T-helper 2 cell treated with Interferon-gamma antibody and Interleukin-4, amounts not matched to agents 100 ng/mL and 5 ng/mL, for 36 hours (primary cell): Measurements from ENCODE around the gene RGSL1. TPM values are rescaled to one million over a fixed set of nuclear protein-coding genes. Genes with fewer than 3 reads are reported as not detected.
"Not testable (repeated sequence)": the region's sequence is repeated elsewhere in the genome, so short reads cannot be mapped to it uniquely, and the experiment has no call there.

Source experiments
- intact Hi-C: fragments of 100-400 bp; cut with micrococcal nuclease; formaldehyde crosslinking; loops from one replicate; pipeline ENCODE4 v1.15.1; 2023
- total RNA-seq: library from RNA; stranded (reverse); gene quantifications from 2 replicates; pipeline ENCODE4 v1.2.3, GENCODE V29; 2022

The RGSL1 gene
- total RNA-seq, 1 donor from 2014 or later, result not detected

DNA sequence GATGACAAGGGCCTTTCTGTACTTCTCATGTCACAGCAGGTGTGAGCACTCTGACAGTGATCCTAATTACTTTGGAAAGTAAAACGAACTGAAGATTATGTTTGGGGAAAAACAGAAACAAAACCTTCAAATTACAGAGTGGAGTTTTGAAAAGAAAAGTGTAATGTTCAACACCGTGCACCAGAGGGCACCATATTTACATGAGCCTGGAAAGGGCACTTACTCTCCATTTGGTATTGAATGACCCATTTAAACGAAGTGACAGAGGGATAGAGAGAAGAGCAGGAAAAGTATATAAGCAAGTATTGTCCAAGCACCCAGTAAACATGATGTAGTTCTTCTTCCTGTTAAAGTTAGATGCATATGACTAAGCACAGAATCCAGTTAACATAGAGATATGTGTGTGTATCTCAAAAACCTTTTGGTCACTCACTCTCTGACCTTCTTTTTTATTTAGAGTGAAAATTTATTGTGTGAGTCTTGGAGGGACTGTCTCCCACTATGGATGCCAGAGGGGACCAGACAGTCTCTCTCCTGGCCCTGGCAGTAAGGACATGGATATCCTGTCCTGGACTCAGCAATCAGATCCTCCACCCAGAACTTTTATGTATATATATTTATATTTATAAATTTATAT, 3.8 kb upstream of the RGSL1 start:
- intact Hi-C loops, result loop anchor here (1.0 to 5.0 kb wide), 2 partner anchors 156 to 340 kb away; partner anchors contain the start of gene RGS16

GRCh38 chr1:182447124-182447523, 2.8 kb upstream of the RGSL1 start:
- intact Hi-C loops, result loop anchor here (5.0 kb wide), 1 partner anchor 155 kb away; the partner anchor contains the start of gene RGS16

- intact Hi-C loops, result loop anchor here (5.0 kb wide), 1 partner anchor 155 kb away; the partner anchor contains the start of gene RGS16
Observed at GRCh38 chr1:182447660-182448059, 2.3 kb upstream of the RGSL1 start.

GRCh38 chr1:182453631-182454030, 3.7 kb downstream of the RGSL1 start:
- intact Hi-C loops, result no loop called here

DNA sequence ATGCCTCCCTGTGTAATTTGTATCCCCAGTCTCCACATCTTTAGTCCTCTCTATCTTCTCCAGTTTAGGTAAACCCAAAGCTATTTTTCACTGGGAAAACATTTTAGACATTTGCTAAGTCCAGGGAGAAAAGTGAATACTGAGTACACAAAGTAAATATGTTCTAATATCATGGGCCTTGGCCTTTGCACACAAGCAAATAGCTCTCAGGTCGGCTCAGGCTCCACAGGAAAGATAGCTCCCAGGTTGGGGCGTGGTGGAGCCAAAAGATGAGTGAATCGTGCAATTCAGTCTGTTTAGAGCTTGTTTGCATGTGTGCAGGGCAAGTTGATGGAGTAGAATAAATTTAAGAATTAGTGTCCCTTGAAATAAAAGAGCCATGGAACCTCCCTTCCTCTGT, 7.9 kb downstream of the RGSL1 start:
- intact Hi-C loops, result no loop called here

DNA sequence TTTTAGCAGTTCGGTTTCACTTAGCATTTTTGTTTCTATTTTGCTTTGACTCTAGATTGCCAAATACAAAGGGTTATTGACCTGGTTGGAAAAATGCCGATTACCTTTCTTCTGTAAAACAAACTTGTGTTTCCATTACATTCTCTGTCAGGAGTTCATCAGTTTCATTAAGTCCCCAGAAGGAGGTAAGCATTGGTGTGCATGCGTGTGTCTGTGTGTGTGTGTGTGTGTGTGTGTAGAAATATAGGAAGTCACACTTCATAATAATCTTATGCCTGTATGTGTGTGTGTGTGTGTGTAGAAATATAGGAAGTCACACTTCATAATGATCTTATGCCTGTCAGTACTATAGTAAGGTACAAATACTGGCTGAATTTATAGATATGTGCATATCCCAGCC, 10.0 kb downstream of the RGSL1 start:
- intact Hi-C loops, result no loop called here

GRCh38 chr1:182460550-182460951, 10.6 kb downstream of the RGSL1 start:
- intact Hi-C loops, result no loop called here

DNA sequence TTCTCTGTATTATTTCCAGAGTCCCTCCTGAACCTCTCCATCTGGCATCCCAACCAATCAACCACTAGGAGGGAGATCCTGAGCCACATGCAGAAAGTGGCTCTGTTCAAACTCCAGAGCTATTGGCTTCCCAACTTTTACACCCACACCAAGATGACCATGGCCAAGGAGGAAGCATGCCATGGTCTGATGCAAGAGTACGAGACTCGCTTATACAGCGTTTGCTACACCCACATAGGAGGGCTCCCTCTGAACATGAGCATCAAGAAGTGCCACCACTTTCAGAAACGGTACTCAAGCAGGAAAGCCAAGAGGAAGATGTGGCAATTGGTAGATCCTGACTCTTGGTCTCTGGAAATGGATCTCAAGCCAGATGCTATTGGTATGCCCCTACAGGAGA, 23.6 kb downstream of the RGSL1 start:
- intact Hi-C loops, result no loop called here

DNA sequence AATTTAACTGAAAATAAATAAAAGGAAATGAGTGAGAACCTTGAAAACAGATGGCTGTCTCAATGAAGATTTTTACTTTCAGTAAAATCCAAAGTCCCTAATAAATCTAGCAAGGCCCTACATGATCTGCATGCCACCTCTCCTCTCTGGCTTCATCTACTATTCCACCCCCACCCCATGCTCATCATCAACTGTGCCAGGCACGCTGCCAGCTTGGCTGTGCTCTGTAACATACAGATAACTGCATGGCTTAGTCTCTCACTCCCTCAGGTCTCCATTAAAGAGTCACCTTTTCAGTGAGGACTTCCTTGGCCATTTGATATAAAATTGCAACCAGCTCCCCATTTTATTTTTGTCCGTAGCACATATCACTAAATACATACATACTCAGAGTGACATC, 26.7 kb downstream of the RGSL1 start:
- intact Hi-C loops, result no loop called here

GRCh38 chr1:182478238-182478637, 28.3 kb downstream of the RGSL1 start:
- intact Hi-C loops, result no loop called here

GRCh38 chr1:182484067-182484466, 34.1 kb downstream of the RGSL1 start:
- intact Hi-C loops, result no loop called here

- intact Hi-C loops, result no loop called here
Observed at GRCh38 chr1:182484531-182485257, 34.7 kb downstream of the RGSL1 start.

DNA sequence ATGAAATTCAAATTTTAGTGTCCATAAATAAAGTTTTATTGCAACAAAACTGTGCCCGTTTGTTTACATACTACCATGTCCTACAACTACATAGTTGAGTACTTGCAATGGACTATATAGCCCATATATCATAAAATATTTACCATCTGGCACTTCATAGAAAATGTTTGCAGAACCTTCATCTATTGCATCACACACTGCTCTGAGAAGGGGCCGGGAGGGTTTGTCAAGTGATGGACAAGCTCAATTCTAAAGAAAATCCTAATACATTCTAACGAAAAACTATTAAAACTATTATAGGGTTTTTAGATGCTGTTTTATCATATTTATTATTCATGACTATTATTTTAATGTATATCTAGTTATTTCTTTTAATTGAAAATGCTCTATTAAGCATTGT, 35.9 kb downstream of the RGSL1 start:
- intact Hi-C loops, result no loop called here

- intact Hi-C loops, result no loop called here
Observed at GRCh38 chr1:182488803-182489202, 38.9 kb downstream of the RGSL1 start.

GRCh38 chr1:182493063-182493462, 43.1 kb downstream of the RGSL1 start:
- intact Hi-C loops, result no loop called here

GRCh38 chr1:182495002-182495401, 45.1 kb downstream of the RGSL1 start:
- intact Hi-C loops, result no loop called here

- intact Hi-C loops, result no loop called here
Observed at GRCh38 chr1:182495693-182496092, 45.7 kb downstream of the RGSL1 start.

DNA sequence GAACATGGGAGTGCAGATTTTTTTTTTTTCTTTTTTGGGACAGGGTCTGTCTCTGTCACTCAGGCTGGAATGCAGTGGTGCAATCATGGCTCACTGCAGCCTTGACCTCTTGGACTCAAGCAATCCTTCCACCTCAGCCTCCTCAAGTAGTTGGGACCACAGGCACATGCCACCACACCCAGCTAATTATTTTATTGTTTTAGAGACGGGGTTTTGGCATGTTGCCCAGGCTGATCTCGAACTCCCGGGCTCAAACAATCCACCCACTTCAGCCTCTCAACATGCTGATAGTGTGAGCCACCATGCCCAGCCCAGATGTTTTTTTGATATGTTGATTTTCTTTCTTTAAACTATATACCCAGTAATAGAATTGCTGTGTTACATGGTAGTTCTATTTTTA, 57.7 kb downstream of the RGSL1 start:
- intact Hi-C loops, result no loop called here

DNA sequence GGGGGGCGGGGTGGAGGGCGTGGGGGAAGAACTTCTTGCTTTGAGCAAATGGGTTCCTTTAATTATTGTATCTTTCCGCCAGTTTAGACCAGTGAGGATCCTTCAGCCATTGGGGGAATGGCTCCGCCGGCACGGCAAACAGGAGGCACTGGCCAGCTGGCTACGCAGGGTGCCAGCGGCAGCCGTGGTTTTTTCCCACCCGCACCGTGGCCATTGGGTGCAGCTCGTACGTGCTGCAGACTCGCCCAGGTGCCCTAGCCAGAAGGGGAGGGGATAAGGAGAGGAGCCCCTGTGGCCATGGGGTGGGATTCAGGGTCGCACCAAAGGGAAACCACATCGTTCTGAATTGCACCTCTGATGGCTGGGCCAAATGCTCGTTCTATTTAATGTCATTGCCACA, 65.6 kb downstream of the RGSL1 start:
- intact Hi-C loops, result no loop called here

GRCh38 chr1:182520736-182521135, 70.8 kb downstream of the RGSL1 start:
- intact Hi-C loops, result no loop called here

DNA sequence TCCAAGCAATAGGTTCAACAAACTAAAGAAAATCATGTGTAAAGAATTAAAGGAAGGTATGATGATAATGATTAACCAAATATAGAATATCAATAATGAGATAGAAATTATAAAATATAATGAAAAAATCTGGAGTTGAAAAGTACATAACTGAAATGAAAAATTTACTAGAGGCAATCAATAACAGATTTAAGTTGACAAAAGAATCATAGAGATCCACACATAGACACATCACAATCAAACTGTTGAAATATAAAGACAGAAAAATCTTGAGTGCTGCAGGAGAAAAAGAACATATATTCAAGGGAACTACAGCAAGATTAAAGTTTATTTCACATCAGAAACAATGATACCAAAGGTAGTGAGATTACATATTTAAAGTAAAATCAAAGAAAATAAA, 75.4 kb downstream of the RGSL1 start:
- intact Hi-C loops, result no loop called here

GRCh38 chr1:182527680-182528079, 77.7 kb downstream of the RGSL1 start:
- intact Hi-C loops, result no loop called here

DNA sequence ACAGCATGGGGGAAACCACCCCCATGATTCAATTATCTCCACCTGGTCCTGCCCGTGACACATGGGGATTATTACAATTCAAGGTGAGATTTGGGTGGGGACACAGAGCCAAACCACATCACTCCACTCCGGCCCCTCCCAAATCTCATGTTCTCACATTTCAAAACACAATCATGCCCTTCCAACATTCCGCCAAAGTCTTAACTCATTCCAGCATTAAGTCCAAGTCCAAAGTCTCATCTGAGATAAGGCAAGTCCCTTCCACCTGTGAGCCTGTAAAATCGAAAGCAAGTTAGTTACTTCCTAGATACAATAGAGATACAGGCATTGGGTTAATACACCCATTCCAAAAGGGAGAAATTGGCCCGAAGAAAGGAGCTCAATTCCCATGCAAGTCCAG, 78.3 kb downstream of the RGSL1 start:
- intact Hi-C loops, result not testable (repeated sequence)
